Measurements from ENCODE around the gene RASSF5. TPM values are rescaled to one million over a fixed set of nuclear protein-coding genes. Genes with fewer than 3 reads are reported as not detected.
"Not testable (repeated sequence)": the region's sequence is repeated elsewhere in the genome, so short reads cannot be mapped to it uniquely, and the experiment has no call there.

The RASSF5 gene
- total and polyA plus RNA-seq, 2 of the 13 experiments (the other 11 are each of a cell fraction or from before 2014, with no cell fraction given): 0.18 to 0.40 TPM

DNA sequence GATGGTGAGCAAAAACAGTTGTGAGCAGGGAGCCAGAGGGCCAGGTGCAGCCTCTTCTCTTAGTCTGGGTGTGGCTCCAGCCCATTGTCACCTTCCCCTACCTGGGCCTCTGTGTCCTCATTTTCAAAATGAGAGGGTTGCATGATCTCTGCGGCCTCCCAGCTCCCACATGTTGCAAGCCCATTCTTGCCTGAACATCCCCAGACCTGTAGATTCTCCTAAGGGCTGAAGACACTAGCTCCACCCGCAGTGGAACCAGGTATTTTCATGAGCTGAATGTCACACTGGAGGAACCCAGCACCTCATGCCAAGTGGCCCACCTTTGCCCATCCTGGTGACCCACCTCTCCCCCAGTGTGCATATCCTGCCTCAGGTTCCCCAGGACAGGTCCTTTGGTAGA is 24.7 kb upstream of the RASSF5 start:
- ChIA-PET CTCF (ENCODE audit: low intra/inter-chr PET ratio, low total read pairs) (no interaction called here), POLR2A (no interaction called here)
- no peak for ATAC-seq
- no peaks in the 10 kb centered on the region for H3K9me3 ChIP-seq (ENCODE audit: low read length)
- no peak overlapping the region for H3K9ac ChIP-seq (ENCODE audit: insufficient read depth, low read depth, low read length)
- H3K4me1 ChIP-seq (ENCODE audit: insufficient read depth, low read length): no peaks in the 10 kb centered on the region
- H3K4me3 ChIP-seq (replicated peaks in 1 of 3; ENCODE audit: insufficient read depth in 1 of 3, low read depth in 2 of 3, low read length in 3 of 3): no peak overlapping the region
- TF ChIP-seq SRSF1 (optimal IDR thresholded peaks at IDR 0.05; ENCODE audit: low read depth, low read length) (no peak), CHD2 (IDR thresholded peaks at IDR 0.05; ENCODE audit: low read depth, low read length) (no peak), ARNT2 (CRISPR knock-in tag; IDR thresholded peaks at IDR 0.05; ENCODE audit: low read depth) (no peak), REXO4 (CRISPR knock-in tag; IDR thresholded peaks at IDR 0.05; ENCODE audit: borderline replicate concordance) (no peak), ZNF20 (CRISPR knock-in tag; IDR thresholded peaks at IDR 0.05) (no peak), ZSCAN21 (CRISPR knock-in tag; IDR thresholded peaks at IDR 0.05; ENCODE audit: borderline replicate concordance) (no peak), HNRNPH1 (optimal IDR thresholded peaks at IDR 0.05; ENCODE audit: low read depth, low read length) (no peak), MTA1 (CRISPR knock-in tag; IDR thresholded peaks at IDR 0.05; ENCODE audit: borderline replicate concordance) (no peak), POLR2G (IDR thresholded peaks at IDR 0.05; ENCODE audit: low read depth, low read length) (no peak), CBFB (CRISPR knock-in tag; IDR thresholded peaks at IDR 0.05) (no peak), SETDB1 (CRISPR knock-in tag; IDR thresholded peaks at IDR 0.05; ENCODE audit: borderline replicate concordance) (no peak), KMT2A (CRISPR knock-in tag; IDR thresholded peaks at IDR 0.05) (no peak), PRPF4 (IDR thresholded peaks at IDR 0.05; ENCODE audit: low read depth, low read length, poor library complexity, severe bottlenecking) (no peak), NFE2L1 (CRISPR knock-in tag; IDR thresholded peaks at IDR 0.05; ENCODE audit: borderline replicate concordance) (no peak), RBAK (CRISPR knock-in tag; IDR thresholded peaks at IDR 0.05) (no peak), HNRNPUL1 (IDR thresholded peaks at IDR 0.05; ENCODE audit: low read depth, low read length) (no peak), TBL1XR1 (IDR thresholded peaks at IDR 0.05; ENCODE audit: borderline replicate concordance, low read length, partially characterized antibody) (no peak), SIN3A (IDR thresholded peaks at IDR 0.05; ENCODE audit: borderline replicate concordance, low read depth, low read length) (no peak), TBP (CRISPR knock-in tag; IDR thresholded peaks at IDR 0.05) (no peak)
- TF ChIP-seq, protein P1, sequence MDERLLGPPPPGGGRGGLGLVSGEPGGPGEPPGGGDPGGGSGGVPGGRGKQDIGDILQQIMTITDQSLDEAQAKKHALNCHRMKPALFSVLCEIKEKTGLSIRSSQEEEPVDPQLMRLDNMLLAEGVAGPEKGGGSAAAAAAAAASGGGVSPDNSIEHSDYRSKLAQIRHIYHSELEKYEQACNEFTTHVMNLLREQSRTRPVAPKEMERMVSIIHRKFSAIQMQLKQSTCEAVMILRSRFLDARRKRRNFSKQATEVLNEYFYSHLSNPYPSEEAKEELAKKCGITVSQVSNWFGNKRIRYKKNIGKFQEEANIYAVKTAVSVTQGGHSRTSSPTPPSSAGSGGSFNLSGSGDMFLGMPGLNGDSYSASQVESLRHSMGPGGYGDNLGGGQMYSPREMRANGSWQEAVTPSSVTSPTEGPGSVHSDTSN (CRISPR knock-in tag; IDR thresholded peaks at IDR 0.05): no peak
- DNase-seq (ENCODE audit: low spot score): no peak
- no peaks in the 10 kb centered on the region for H3K27me3 ChIP-seq (ENCODE audit: control insufficient read depth in 1 of 2, insufficient read depth in 2 of 2, low read length in 2 of 2)
- no peaks in the 10 kb centered on the region for H3K79me2 ChIP-seq (ENCODE audit: insufficient read depth, low read length)
- FAIRE-seq: no peak
- WGBS (ENCODE audit: low lambda C conversion rate): 100% methylated on average over 2 of the region's 2 CpGs
- no peak overlapping the region for H3K27ac ChIP-seq (ENCODE audit: extremely low read length, insufficient read depth, low read length)
- no peaks in the 10 kb centered on the region for H4K20me1 ChIP-seq (ENCODE audit: insufficient read depth, low read length)
- H2AFZ ChIP-seq (ENCODE audit: low read length): no peak overlapping the region
- intact Hi-C loops (cut with micrococcal nuclease; ENCODE audit: unreplicated experiment): no loop called here
- BruUV-seq (replicated peaks): no TSS peak
- peaks cover 3 to 14% of the 10 kb centered on the region in 2 experiments; a peak in 3 of 5 replicates for H3K36me3 ChIP-seq (replicated peaks in 1 of 2; ENCODE audit: control insufficient read depth in 1 of 2, insufficient read depth in 2 of 2, low read length in 2 of 2)
- H3K4me2 ChIP-seq (ENCODE audit: low read depth, low read length): no peak overlapping the region
- in situ Hi-C loops (cut with HindIII; ENCODE audit: extremely low pct_ligation_motif_present, low pct_unique_long_range_greater_than_20kb): no loop called here

- H4K20me1 ChIP-seq (ENCODE audit: insufficient read depth, low read length); FAIRE-seq; in situ Hi-C loops (cut with HindIII; ENCODE audit: extremely low pct_ligation_motif_present, low pct_unique_long_range_greater_than_20kb); H3K79me2 ChIP-seq (ENCODE audit: insufficient read depth, low read length); H3K27me3 ChIP-seq (ENCODE audit: control insufficient read depth in 1 of 2, insufficient read depth in 2 of 2, low read length in 2 of 2); H3K9ac ChIP-seq (ENCODE audit: insufficient read depth, low read depth, low read length); BruUV-seq (replicated peaks); H3K4me1 ChIP-seq (ENCODE audit: insufficient read depth, low read length); H3K4me3 ChIP-seq (replicated peaks in 1 of 3; ENCODE audit: insufficient read depth in 1 of 3, low read depth in 2 of 3, low read length in 3 of 3); H3K36me3 ChIP-seq (replicated peaks in 1 of 2; ENCODE audit: control insufficient read depth in 1 of 2, insufficient read depth in 2 of 2, low read length in 2 of 2); H3K27ac ChIP-seq (ENCODE audit: extremely low read length, insufficient read depth, low read length); ATAC-seq; intact Hi-C loops (cut with micrococcal nuclease; ENCODE audit: unreplicated experiment); H3K4me2 ChIP-seq (ENCODE audit: low read depth, low read length); POLR2A ChIA-PET; H3K9me3 ChIP-seq (ENCODE audit: low read length); H2AFZ ChIP-seq (ENCODE audit: low read length); CTCF ChIA-PET (ENCODE audit: low intra/inter-chr PET ratio, low total read pairs); DNase-seq (ENCODE audit: low spot score): not testable (repeated sequence)
- WGBS (ENCODE audit: low lambda C conversion rate): 91% methylated on average over 1 of the region's 1 CpG
These were observed 23.5 kb upstream of the RASSF5 start for GRCh38 chr1:206483864-206484263.
